ENCODE measurements around the gene AKR1B15. TPM values are rescaled to one million over a fixed set of nuclear protein-coding genes. Genes with fewer than 3 reads are reported as not detected.

The AKR1B15 gene
- total and polyA plus RNA-seq, 2 experiments from 2014 or later = not detected

GRCh38 chr7:134589491-134589941, 40.6 kb downstream of the AKR1B15 start:
- Histone ChIP-seq H3F3A (replicated peaks; ENCODE audit: low read depth) (no peaks in the 10 kb centered on the region), H3K4me2 (no peak overlapping the region), H3K27me3 (ENCODE audit: insufficient read depth) (no peaks in the 10 kb centered on the region), H3K9me2 (ENCODE audit: insufficient read depth) (no peaks in the 10 kb centered on the region), H4K20me1 (replicated peaks; ENCODE audit: insufficient read depth) (no peaks in the 10 kb centered on the region), H3K79me2 (replicated peaks; ENCODE audit: insufficient read depth) (no peaks in the 10 kb centered on the region), H3K36me3 (ENCODE audit: insufficient read depth) (no peaks in the 10 kb centered on the region), H2AFZ (no peak overlapping the region), H3K27ac (ENCODE audit: low read depth) (no peak overlapping the region), H3K4me3 (no peak overlapping the region), H3K4me1 (ENCODE audit: insufficient read depth) (no peaks in the 10 kb centered on the region)
- Mint-ChIP-seq H3K27me3 (ENCODE audit: insufficient read depth, low read depth, poor library complexity) (peaks cover 3% of the 10 kb centered on the region), H3K4me3 (no peak overlapping the region), H3K9me3 (peaks cover 53% of the 10 kb centered on the region), H3K27ac (no peak overlapping the region), H3K4me1 (no peaks in the 10 kb centered on the region), H3K36me3 (ENCODE audit: low read depth) (peaks cover 12% of the 10 kb centered on the region; the same call in 2 of the 3 replicates)
- no peak for TF ChIP-seq ETS1 (IDR thresholded peaks at IDR 0.05)
- no peak for TF ChIP-seq ZNF462 (CRISPR knock-in tag; IDR thresholded peaks at IDR 0.05)
- TF ChIP-seq ZNF114 (CRISPR knock-in tag; IDR thresholded peaks at IDR 0.05) = no peak
- TF ChIP-seq NANOG (IDR thresholded peaks at IDR 0.05; ENCODE audit: borderline replicate concordance) = no peak
- no peak for TF ChIP-seq ZNF331 (CRISPR knock-in tag; IDR thresholded peaks at IDR 0.05; ENCODE audit: low read depth)
- no peak for TF ChIP-seq CTCF (conservative IDR thresholded peaks at IDR 0.05; ENCODE audit: low read depth in 2 of 2)
- no peak for TF ChIP-seq CREB1 (CRISPR knock-in tag; IDR thresholded peaks at IDR 0.05; ENCODE audit: low read depth)
- no peak for TF ChIP-seq POLR2AphosphoS5 (IDR thresholded peaks at IDR 0.05; ENCODE audit: low read depth)
- no peak for ATAC-seq
- DNase-seq (ENCODE audit: low spot score) = no peak
